A549 (cell line): ENCODE results near the gene ARL15. TPM values are rescaled to one million over a fixed set of nuclear protein-coding genes. Genes with fewer than 3 reads are reported as not detected.

Experiments
- ATAC-seq, 2 experiments: fragments of 200-7000 bp in 1 of 2; fragments of >200 bp in 1 of 2; cut with Nextera tagmentation in 1 of 2; cut with Tn5 transposase in 1 of 2; 3 replicates each; pipeline versions ENCODE4 v1.8.0 to v1.9.1; 2018 to 2020; ENCODE audit warnings: mild to moderate bottlenecking in 1 of 2, moderate library complexity in 1 of 2
- CTCF ChIA-PET: fragments of 300-600 bp; sonication (Branson Sonifier 250); formaldehyde crosslinking; extraction: SDS; loops from one replicate; lab custom pipeline; 2021; ENCODE audit warnings: antibody characterized with exemption, inconsistent platforms; lab: Yijun Ruan, JAX
- POLR2A ChIA-PET: fragments of 350-600 bp; formaldehyde crosslinking; extraction: SDS; loops from one replicate; lab custom pipeline; 2021; ENCODE audit warnings: antibody characterized with exemption, inconsistent platforms; lab: Yijun Ruan, JAX
- DNase-seq, 2 experiments: peaks; one replicate each; pipeline versions ENCODE4 v3.0.0 to v3.0.0-alpha.2; 2011 to 2016; ENCODE audit warnings: low read depth in 1 of 2, low spot score in 1 of 2
- FAIRE-seq: peaks from 2 replicates; lab custom pipeline; 2011; peaks lifted over from hg19 to GRCh38; lab: Jason Lieb, UNC
- H3K27ac ChIP-seq, 2 experiments: fragments of >200 bp; sonication (Bioruptor Twin); formaldehyde crosslinking; 3 replicates each; pipeline ENCODE4 v1.5.1; 2016 to 2017
- H3K4me1 ChIP-seq: fragments of >200 bp; sonication (Bioruptor Twin); formaldehyde crosslinking; 3 replicates; pipeline ENCODE4 v1.6.1; 2016
- H3K4me2 ChIP-seq: fragments of >200 bp; sonication (Bioruptor Twin); formaldehyde crosslinking; 3 replicates; pipeline ENCODE4 v1.6.1; 2016
- H3K4me3 ChIP-seq: fragments of >200 bp; sonication (Bioruptor Twin); formaldehyde crosslinking; 3 replicates; pipeline ENCODE4 v1.5.1; 2016
- H3K9me3 ChIP-seq: fragments of >200 bp; sonication (Bioruptor Twin); formaldehyde crosslinking; 3 replicates; pipeline ENCODE4 v1.6.1; 2016
- BHLHE40 ChIP-seq: IDR thresholded peaks from 2 replicates; pipeline ENCODE4 v1.6.1; 2012; ENCODE audit warnings: low read depth, low read length, inconsistent platforms
- CBX2 ChIP-seq: fragments of 200-600 bp; sonication (generic); IDR thresholded peaks from 2 replicates; pipeline ENCODE4 v1.6.1; 2016; ENCODE audit warnings: low read depth, mild to moderate bottlenecking, borderline replicate concordance
- CHD4 ChIP-seq: fragments of 200-600 bp; sonication (generic); IDR thresholded peaks from 2 replicates; pipeline ENCODE4 v1.6.1; 2016; ENCODE audit warnings: antibody characterized with exemption, mild to moderate bottlenecking, borderline replicate concordance
- CTCF ChIP-seq: fragments of >200 bp; sonication (Bioruptor Twin); formaldehyde crosslinking; IDR thresholded peaks from 3 replicates; pipeline ENCODE4 v1.5.1; 2016
- EHMT2 ChIP-seq: fragments of 200-600 bp; sonication (generic); IDR thresholded peaks from 2 replicates; pipeline ENCODE4 v1.6.1; 2016; ENCODE audit warnings: antibody characterized with exemption, low read depth, mild to moderate bottlenecking, moderate library complexity
- ELK1 ChIP-seq: fragments of 150-350 bp; IDR thresholded peaks from 2 replicates; pipeline ENCODE4 v1.6.1; 2014; ENCODE audit warnings: low read depth, mild to moderate bottlenecking, low read length
- FOSL2 ChIP-seq, 2 experiments: fragments of 450-650 bp in 1 of 2; fragments of >200 bp in 1 of 2; sonication (Bioruptor Twin) in 1 of 2; formaldehyde crosslinking; IDR thresholded peaks; 2 replicates each; pipeline versions ENCODE4 v1.5.0 to v1.6.1; 2016 to 2020; ENCODE audit warnings: mild to moderate bottlenecking in 1 of 2, moderate library complexity in 1 of 2
- FOXS1 ChIP-seq: fragments of 250-450 bp; sonication (Bioruptor Pico); IDR thresholded peaks from 2 replicates; pipeline ENCODE4 v1.5.0; 2020; ENCODE audit warnings: mild to moderate bottlenecking, moderate library complexity
- GATA3 ChIP-seq: IDR thresholded peaks from 2 replicates; pipeline ENCODE4 v1.6.1; 2012; ENCODE audit warnings: borderline replicate concordance
- HDAC2 ChIP-seq: fragments of 200-600 bp; sonication (generic); IDR thresholded peaks from 2 replicates; pipeline ENCODE4 v1.6.1; 2016
- HES2 ChIP-seq: fragments of >200 bp; sonication (Bioruptor Twin); formaldehyde crosslinking; IDR thresholded peaks from 2 replicates; pipeline ENCODE4 v1.6.1; 2016
- HEYL ChIP-seq: fragments of 250-450 bp; sonication (Bioruptor Pico); IDR thresholded peaks from 2 replicates; pipeline ENCODE4 v1.8.0; 2021; ENCODE audit warnings: mild to moderate bottlenecking, moderate library complexity
- HOXA7 ChIP-seq: fragments of 250-450 bp; sonication (Bioruptor Pico); IDR thresholded peaks from 2 replicates; pipeline ENCODE4 v1.5.0; 2020; ENCODE audit warnings: mild to moderate bottlenecking, moderate library complexity
- HOXB5 ChIP-seq: fragments of 250-450 bp; sonication (Bioruptor Pico); IDR thresholded peaks from 2 replicates; pipeline ENCODE4 v1.5.0; 2020; ENCODE audit warnings: mild to moderate bottlenecking, moderate library complexity
- KDM1A ChIP-seq: fragments of 200-600 bp; sonication (generic); IDR thresholded peaks from 2 replicates; pipeline ENCODE4 v1.6.1; 2016; ENCODE audit warnings: low read depth, mild to moderate bottlenecking
- KDM5A ChIP-seq: fragments of 200-600 bp; sonication (generic); IDR thresholded peaks from 2 replicates; pipeline ENCODE4 v1.6.1; 2016; ENCODE audit warnings: antibody characterized with exemption, mild to moderate bottlenecking
- MAZ ChIP-seq: fragments of 150-350 bp; IDR thresholded peaks from 2 replicates; pipeline ENCODE4 v1.6.1; 2014; ENCODE audit warnings: antibody characterized with exemption, low read depth, low read length, borderline replicate concordance
- POLR2AphosphoS2 ChIP-seq: conservative IDR thresholded peaks from 2 replicates; pipeline ENCODE4 v1.6.1; 2012; ENCODE audit warnings: low read length, improper control_type of control experiment, inconsistent platforms
- RARB ChIP-seq: fragments of 250-450 bp; sonication (Bioruptor Pico); IDR thresholded peaks from 2 replicates; pipeline ENCODE4 v1.8.0; 2021; ENCODE audit warnings: mild to moderate bottlenecking, moderate library complexity
- SMC3 ChIP-seq: fragments of >200 bp; sonication (Bioruptor Twin); formaldehyde crosslinking; IDR thresholded peaks from 3 replicates; pipeline ENCODE4 v1.6.1; 2018; ENCODE audit warnings: inconsistent platforms
- SREBF2 ChIP-seq: fragments of 450-650 bp; IDR thresholded peaks from 2 replicates; pipeline ENCODE4 v1.6.1; 2014; ENCODE audit warnings: mild to moderate bottlenecking, moderate library complexity
- TFCP2L1 ChIP-seq: fragments of 250-450 bp; sonication (Bioruptor Pico); IDR thresholded peaks from 2 replicates; pipeline ENCODE4 v1.5.0; 2021; ENCODE audit warnings: mild to moderate bottlenecking
- TP53 ChIP-seq: fragments of 250-450 bp; sonication (Bioruptor Pico); IDR thresholded peaks from 2 replicates; pipeline ENCODE4 v1.5.0; 2021; ENCODE audit warnings: mild to moderate bottlenecking, moderate library complexity
- ZFP36 ChIP-seq: fragments of 450-650 bp; IDR thresholded peaks from 2 replicates; pipeline ENCODE4 v1.6.1; 2014; ENCODE audit warnings: borderline replicate concordance; ENCODE audit not compliant: partially characterized antibody
- ZNF302 ChIP-seq: fragments of 250-450 bp; sonication (Bioruptor Pico); IDR thresholded peaks from 2 replicates; pipeline ENCODE4 v1.9.0; 2021; ENCODE audit warnings: inconsistent platforms, mild to moderate bottlenecking, moderate library complexity
- ZSCAN20 ChIP-seq: fragments of 250-450 bp; sonication (Bioruptor Pico); IDR thresholded peaks from 2 replicates; pipeline ENCODE4 v1.8.0; 2022; ENCODE audit warnings: mild to moderate bottlenecking, moderate library complexity
- WGBS: methylation state at CpG from one replicate; pipeline ENCODE4 v1.1.6; 2017; ENCODE audit errors: missing lambda C conversion rate; 5-methylcytosine and 5-hydroxymethylcytosine counted together
- polyA plus RNA-seq, 4 experiments: library from polyadenylated mRNA; depleted of rRNA in 3 of 4; stranded (reverse); fragments of >200 nt; fragmentation: RNase III in 1 of 4; extraction: RNeasy Plus Mini Kit Qiagen cat#74134 plus additional on column Dnase treatment in 1 of 4; gene quantifications; 2 replicates in 3 of 4; 3 replicates in 1 of 4; pipeline ENCODE4 v1.2.3, GENCODE V29; 2011 to 2017

Gene ARL15
- polyA plus RNA-seq, 2 of the 4 experiments (the other 2 are of a cell fraction) = 11.8 to 12.1 TPM

GRCh38 chr5:54177058-54177457 lies 133.3 kb downstream of the ARL15 start:
- no peaks in the 10 kb centered on the region for H3K4me1 ChIP-seq
- DNase-seq = no peak
- no peak for TF ChIP-seq FOXS1 (CRISPR knock-in tag)
- TF ChIP-seq BHLHE40 = no peak
- no peak for TF ChIP-seq RARB (CRISPR knock-in tag)
- no peak for TF ChIP-seq HEYL (CRISPR knock-in tag)
- TF ChIP-seq MAZ = no peak
- TF ChIP-seq TP53 (CRISPR knock-in tag) = no peak
- no peak for TF ChIP-seq ZFP36
- no peak for TF ChIP-seq CBX2
- TF ChIP-seq HES2 = no peak
- TF ChIP-seq KDM5A = no peak
- TF ChIP-seq HDAC2 = no peak
- TF ChIP-seq SREBF2 = no peak
- TF ChIP-seq KDM1A = no peak
- TF ChIP-seq HOXA7 (CRISPR knock-in tag) = no peak
- no peak for TF ChIP-seq GATA3
- no peak for TF ChIP-seq ELK1
- no peak for TF ChIP-seq TFCP2L1 (CRISPR knock-in tag)
- CTCF ChIA-PET = no interaction called here
- POLR2A ChIA-PET = no interaction called here
- ATAC-seq = no peak
- H3K9me3 ChIP-seq = no peaks in the 10 kb centered on the region
- H3K4me2 ChIP-seq = no peak overlapping the region
- 92% methylated on average over 2 of the region's 2 CpGs for WGBS
- H3K27ac ChIP-seq = no peak overlapping the region
- FAIRE-seq = no peak
- H3K4me3 ChIP-seq = no peak overlapping the region

GRCh38 chr5:54176066-54176830 lies 134.1 kb downstream of the ARL15 start:
- H3K27ac ChIP-seq = no peak overlapping the region
- 91% methylated on average over 6 of the region's 6 CpGs for WGBS
- no peak overlapping the region for H3K4me2 ChIP-seq
- no peaks in the 10 kb centered on the region for H3K9me3 ChIP-seq
- ChIA-PET POLR2A (no interaction called here), CTCF (no interaction called here)
- FAIRE-seq (no peak), DNase-seq (no peak), ATAC-seq (no peak)
- no peak overlapping the region for H3K4me3 ChIP-seq
- no peaks in the 10 kb centered on the region for H3K4me1 ChIP-seq
- TF ChIP-seq FOSL2 (IDR thresholded peaks at IDR 0.05) (no peak), FOSL2 (CRISPR knock-in tag; IDR thresholded peaks at IDR 0.05) (no peak), RARB (CRISPR knock-in tag) (no peak), ZNF302 (CRISPR knock-in tag) (no peak), HDAC2 (no peak), POLR2AphosphoS2 (no peak), GATA3 (no peak), HOXB5 (CRISPR knock-in tag) (no peak), CTCF (no peak), CHD4 (no peak), KDM5A (no peak), ZSCAN20 (CRISPR knock-in tag) (no peak), SMC3 (no peak), EHMT2 (no peak)
